ENCODE results near the gene MYO5C. TPM values are rescaled to one million over a fixed set of nuclear protein-coding genes. Genes with fewer than 3 reads are reported as not detected.
"Not testable (repeated sequence)": the region's sequence is repeated elsewhere in the genome, so short reads cannot be mapped to it uniquely, and the experiment has no call there.

The MYO5C gene
- total RNA-seq, 2 donors from 2014 or later = 19.1 to 26.7 TPM

DNA sequence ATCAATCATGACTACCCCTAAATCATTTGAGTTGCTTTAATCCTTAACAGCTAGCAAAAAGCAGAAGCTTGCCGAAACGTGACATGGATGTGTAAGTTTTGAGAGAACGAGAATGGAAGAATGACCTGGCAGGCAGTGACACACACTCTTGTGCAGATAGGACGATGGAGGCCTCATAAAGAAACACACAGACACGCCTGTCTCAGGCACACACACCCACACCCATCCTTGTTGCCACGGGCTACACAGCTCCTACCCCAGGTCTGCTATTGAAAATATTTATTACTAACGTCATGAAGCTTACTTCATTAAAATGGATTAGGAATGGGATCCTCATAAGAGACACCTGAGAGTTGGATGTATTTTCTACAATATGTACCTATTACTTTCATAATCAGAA lies 8.5 kb downstream of the MYO5C start:
- no peak overlapping the region for H3K9ac ChIP-seq (ENCODE audit: extremely low read depth, low read length, poor library complexity, severe bottlenecking)
- no peak overlapping the region for H3K4me3 ChIP-seq (ENCODE audit: low read length)
- H3K36me3 Mint-ChIP-seq (ENCODE audit: low read depth) = peaks cover 21% of the 10 kb centered on the region
- H3K27me3 ChIP-seq (ENCODE audit: control insufficient read depth, insufficient read depth, low read length, poor library complexity, severe bottlenecking) = no peaks in the 10 kb centered on the region
- H3K36me3 ChIP-seq (ENCODE audit: control insufficient read depth, insufficient read depth, low read length) = peaks cover 2% of the 10 kb centered on the region
- 94 to 96% methylated on average over 5 to 6 of the region's 7 CpGs for WGBS, 2 experiments (ENCODE audit: insufficient coverage in 1 of 2, insufficient read length in 1 of 2)
- DNase-seq = no peak
- no peak overlapping the region for H3K4me3 Mint-ChIP-seq
- TF ChIP-seq, protein P1, sequence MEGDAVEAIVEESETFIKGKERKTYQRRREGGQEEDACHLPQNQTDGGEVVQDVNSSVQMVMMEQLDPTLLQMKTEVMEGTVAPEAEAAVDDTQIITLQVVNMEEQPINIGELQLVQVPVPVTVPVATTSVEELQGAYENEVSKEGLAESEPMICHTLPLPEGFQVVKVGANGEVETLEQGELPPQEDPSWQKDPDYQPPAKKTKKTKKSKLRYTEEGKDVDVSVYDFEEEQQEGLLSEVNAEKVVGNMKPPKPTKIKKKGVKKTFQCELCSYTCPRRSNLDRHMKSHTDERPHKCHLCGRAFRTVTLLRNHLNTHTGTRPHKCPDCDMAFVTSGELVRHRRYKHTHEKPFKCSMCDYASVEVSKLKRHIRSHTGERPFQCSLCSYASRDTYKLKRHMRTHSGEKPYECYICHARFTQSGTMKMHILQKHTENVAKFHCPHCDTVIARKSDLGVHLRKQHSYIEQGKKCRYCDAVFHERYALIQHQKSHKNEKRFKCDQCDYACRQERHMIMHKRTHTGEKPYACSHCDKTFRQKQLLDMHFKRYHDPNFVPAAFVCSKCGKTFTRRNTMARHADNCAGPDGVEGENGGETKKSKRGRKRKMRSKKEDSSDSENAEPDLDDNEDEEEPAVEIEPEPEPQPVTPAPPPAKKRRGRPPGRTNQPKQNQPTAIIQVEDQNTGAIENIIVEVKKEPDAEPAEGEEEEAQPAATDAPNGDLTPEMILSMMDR (conservative IDR thresholded peaks at IDR 0.05) = no peak
- H3K4me1 ChIP-seq (ENCODE audit: control insufficient read depth, insufficient read depth, low read length) = no peaks in the 10 kb centered on the region
- H3K9me3 ChIP-seq (ENCODE audit: control insufficient read depth, low read length) = peaks cover 9% of the 10 kb centered on the region
- H3K27ac Mint-ChIP-seq = no peak overlapping the region
- H3K27me3 Mint-ChIP-seq (ENCODE audit: insufficient read depth) = no peaks in the 10 kb centered on the region
- H3K4me1 Mint-ChIP-seq = peaks cover 19% of the 10 kb centered on the region
- H3K27ac ChIP-seq (ENCODE audit: low read depth, low read length) = no peak overlapping the region
- peaks cover 23% of the 10 kb centered on the region for H3K9me3 Mint-ChIP-seq

DNA sequence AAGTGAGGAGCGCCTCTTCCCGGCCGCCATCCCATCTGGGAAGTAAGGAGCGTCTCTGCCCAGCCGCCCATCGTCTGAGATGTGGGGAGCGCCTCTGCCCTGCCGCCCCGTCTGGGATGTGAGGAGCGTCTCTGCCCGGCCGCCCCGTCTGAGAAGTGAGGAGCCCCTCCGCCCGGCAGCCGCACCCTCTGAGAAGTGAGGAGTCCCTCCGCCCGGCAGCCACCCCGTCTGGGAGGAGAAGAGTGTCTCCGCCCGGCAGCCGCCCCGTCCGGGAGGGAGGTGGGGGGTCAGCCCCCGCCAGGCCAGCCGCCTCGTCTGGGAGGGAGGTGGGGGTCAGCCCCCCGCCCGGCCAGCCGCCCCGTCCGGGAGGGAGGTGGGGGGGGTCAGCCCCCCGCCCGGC lies 9.7 kb downstream of the MYO5C start:
- H3K4me3 ChIP-seq (ENCODE audit: low read length); H3K27ac ChIP-seq (ENCODE audit: low read depth, low read length); H3K27me3 Mint-ChIP-seq (ENCODE audit: insufficient read depth); H3K27me3 ChIP-seq (ENCODE audit: control insufficient read depth, insufficient read depth, low read length, poor library complexity, severe bottlenecking); H3K9ac ChIP-seq (ENCODE audit: extremely low read depth, low read length, poor library complexity, severe bottlenecking); H3K4me1 ChIP-seq (ENCODE audit: control insufficient read depth, insufficient read depth, low read length); H3K27ac Mint-ChIP-seq; DNase-seq; H3K4me3 Mint-ChIP-seq; H3K9me3 ChIP-seq (ENCODE audit: control insufficient read depth, low read length); H3K36me3 ChIP-seq (ENCODE audit: control insufficient read depth, insufficient read depth, low read length): not testable (repeated sequence)
- 95% methylated on average over 24 of the region's 34 CpGs; no CpG with 5 or more reads in 1 of the 2 experiments for WGBS, 2 experiments (ENCODE audit: insufficient coverage in 1 of 2, insufficient read length in 1 of 2)
- Mint-ChIP-seq H3K9me3 (peaks cover 23% of the 10 kb centered on the region), H3K4me1 (peaks cover 19% of the 10 kb centered on the region), H3K36me3 (ENCODE audit: low read depth) (peaks cover 17% of the 10 kb centered on the region)

DNA sequence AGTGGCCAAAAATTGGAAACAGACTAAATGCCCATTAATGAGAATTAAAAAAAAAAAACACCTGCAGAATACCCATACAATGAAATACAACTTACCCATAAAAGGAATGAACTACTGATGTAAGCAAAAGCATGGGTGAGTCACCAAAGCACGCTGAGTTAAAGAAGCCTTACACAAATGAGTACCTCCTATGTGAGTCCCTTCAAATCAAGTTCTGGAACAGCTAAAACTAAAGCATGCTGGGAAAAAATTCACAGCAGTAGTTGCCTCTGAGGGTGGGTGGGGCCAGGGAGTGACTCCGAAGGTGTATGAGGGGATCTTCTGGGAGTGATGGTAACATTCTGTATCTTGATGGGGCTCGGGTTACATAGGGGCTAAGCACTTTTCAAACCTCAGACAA lies 11.4 kb downstream of the MYO5C start:
- Mint-ChIP-seq H3K27me3 (ENCODE audit: insufficient read depth) (no peaks in the 10 kb centered on the region), H3K4me3 (no peak overlapping the region), H3K27ac (no peak overlapping the region), H3K4me1 (peaks cover 10% of the 10 kb centered on the region), H3K36me3 (ENCODE audit: low read depth) (peaks cover 20% of the 10 kb centered on the region), H3K9me3 (peaks cover 23% of the 10 kb centered on the region)
- no peaks in the 10 kb centered on the region for H3K36me3 ChIP-seq (ENCODE audit: control insufficient read depth, insufficient read depth, low read length)
- WGBS, 2 experiments (ENCODE audit: insufficient coverage in 1 of 2, insufficient read length in 1 of 2) = 94 to 100% methylated on average over 1 to 2 of the region's 3 CpGs
- no peaks in the 10 kb centered on the region for H3K4me1 ChIP-seq (ENCODE audit: control insufficient read depth, insufficient read depth, low read length)
- H3K27ac ChIP-seq (ENCODE audit: low read depth, low read length) = no peak overlapping the region
- no peak overlapping the region for H3K9ac ChIP-seq (ENCODE audit: extremely low read depth, low read length, poor library complexity, severe bottlenecking)
- no peak overlapping the region for H3K4me3 ChIP-seq (ENCODE audit: low read length)
- TF ChIP-seq, protein P1 (conservative IDR thresholded peaks at IDR 0.05) = no peak
- no peak for DNase-seq
- H3K9me3 ChIP-seq (ENCODE audit: control insufficient read depth, low read length) = peaks cover 9% of the 10 kb centered on the region
- no peaks in the 10 kb centered on the region for H3K27me3 ChIP-seq (ENCODE audit: control insufficient read depth, insufficient read depth, low read length, poor library complexity, severe bottlenecking)

DNA sequence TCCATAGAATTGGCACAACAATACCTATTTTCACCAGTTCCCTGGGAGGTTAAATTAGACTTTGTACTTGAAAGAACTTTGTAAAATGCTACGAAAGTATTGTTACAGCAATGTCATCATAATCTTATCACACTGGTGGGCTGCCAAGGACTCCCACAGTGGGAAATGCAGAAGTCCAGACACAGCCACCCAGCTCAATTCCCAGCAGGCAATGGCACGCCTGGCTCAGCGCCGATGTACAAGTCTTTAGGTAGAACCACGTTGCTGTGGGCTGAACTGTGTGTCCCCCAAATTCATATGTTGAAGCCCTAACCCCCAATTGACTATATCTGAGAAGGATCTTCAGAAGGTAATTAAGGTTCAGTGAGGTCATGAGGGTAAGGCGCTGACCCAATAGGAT lies 12.3 kb downstream of the MYO5C start:
- Histone ChIP-seq H3K27me3 (ENCODE audit: control insufficient read depth, insufficient read depth, low read length, poor library complexity, severe bottlenecking) (no peaks in the 10 kb centered on the region), H3K4me3 (ENCODE audit: low read length) (no peak overlapping the region), H3K36me3 (ENCODE audit: control insufficient read depth, insufficient read depth, low read length) (no peaks in the 10 kb centered on the region), H3K4me1 (ENCODE audit: control insufficient read depth, insufficient read depth, low read length) (no peaks in the 10 kb centered on the region), H3K27ac (ENCODE audit: low read depth, low read length) (no peak overlapping the region), H3K9ac (ENCODE audit: extremely low read depth, low read length, poor library complexity, severe bottlenecking) (no peak overlapping the region), H3K9me3 (ENCODE audit: control insufficient read depth, low read length) (peaks cover 9% of the 10 kb centered on the region)
- no peak overlapping the region for H3K27ac Mint-ChIP-seq
- peaks cover 28% of the 10 kb centered on the region for H3K36me3 Mint-ChIP-seq (ENCODE audit: low read depth)
- H3K4me1 Mint-ChIP-seq = peaks cover 5% of the 10 kb centered on the region
- H3K27me3 Mint-ChIP-seq (ENCODE audit: insufficient read depth) = no peaks in the 10 kb centered on the region
- peaks cover 23% of the 10 kb centered on the region for H3K9me3 Mint-ChIP-seq
- TF ChIP-seq, protein P1 (conservative IDR thresholded peaks at IDR 0.05) = no peak
- WGBS, 2 experiments (ENCODE audit: insufficient coverage in 1 of 2, insufficient read length in 1 of 2) = 96 to 100% methylated on average over 5 to 6 of the region's 6 CpGs
- no peak overlapping the region for H3K4me3 Mint-ChIP-seq
- no peak for DNase-seq

Data from endodermal cell (in vitro differentiated cells).